ENCODE data around the gene SSX2.
"Not testable (repeated sequence)": the region's sequence is repeated elsewhere in the genome, so short reads cannot be mapped to it uniquely, and the experiment has no call there.

The SSX2 gene

GRCh38 chrX:52707078-52707477 is at the start of gene SSX2:
TSS of gene SSX2 (minus strand) at chrX:52707178. CDS start at chrX:52705749, 1,429 bp downstream.
- not testable (repeated sequence) for DNase-seq

- not testable (repeated sequence) for DNase-seq
Measured at GRCh38 chrX:52750952-52751351, 44.0 kb upstream of the SSX2 start, which contains the start of gene SSX2B. TSS of gene SSX2B (plus strand) at chrX:52751252. CDS start at chrX:52752681, 1,429 bp downstream.

GRCh38 chrX:52692034-52692433 is 14.9 kb downstream of the SSX2 start:
- DNase-seq = not testable (repeated sequence)

- DNase-seq = not testable (repeated sequence)
Measured at GRCh38 chrX:52662218-52662617, 44.8 kb downstream of the SSX2 start.

- not testable (repeated sequence) for DNase-seq
Measured at GRCh38 chrX:52655475-52655874, 51.5 kb downstream of the SSX2 start.

GRCh38 chrX:52654800-52655199 is 52.2 kb downstream of the SSX2 start, which contains the start of gene SSX7:
TSS of gene SSX7 (minus strand) at chrX:52654900. CDS start at chrX:52653472, 1,428 bp downstream.
- not testable (repeated sequence) for DNase-seq

GRCh38 chrX:52650676-52651075 is 56.3 kb downstream of the SSX2 start:
- not testable (repeated sequence) for DNase-seq

GRCh38 chrX:52648956-52649355 is 58.0 kb downstream of the SSX2 start:
- DNase-seq = not testable (repeated sequence)
